CMK (cell line): ENCODE measurements around the gene SMPDL3A.

Experiments used
- DNase-seq: peaks from one replicate; pipeline ENCODE4 v3.0.0-alpha.2; 2010; ENCODE audit warnings: low read depth

Gene SMPDL3A

DNA sequence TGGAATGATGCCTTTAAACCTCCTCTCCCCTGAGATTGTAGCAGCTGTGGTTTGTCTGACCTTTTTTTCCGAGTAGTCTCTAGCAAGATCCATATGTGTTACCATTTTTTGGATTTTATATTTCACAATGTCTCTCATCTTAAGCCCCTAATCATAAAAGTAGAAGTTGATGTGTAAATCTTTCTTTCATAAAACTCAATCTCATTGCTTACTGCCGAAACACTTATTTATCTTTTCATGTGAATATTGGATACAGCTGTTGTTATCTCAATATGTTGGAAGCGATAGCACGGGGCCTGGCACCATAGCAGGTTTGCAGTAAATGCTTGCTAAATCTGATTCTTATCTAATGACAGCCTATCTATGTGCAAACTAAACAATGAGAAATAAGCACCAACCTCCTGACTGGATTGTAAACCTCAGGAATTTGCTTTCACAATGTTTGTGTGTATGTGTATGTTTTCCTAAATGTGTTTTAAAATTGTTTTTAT, 14.2 kb downstream of the SMPDL3A start:
- no peak for DNase-seq

DNA sequence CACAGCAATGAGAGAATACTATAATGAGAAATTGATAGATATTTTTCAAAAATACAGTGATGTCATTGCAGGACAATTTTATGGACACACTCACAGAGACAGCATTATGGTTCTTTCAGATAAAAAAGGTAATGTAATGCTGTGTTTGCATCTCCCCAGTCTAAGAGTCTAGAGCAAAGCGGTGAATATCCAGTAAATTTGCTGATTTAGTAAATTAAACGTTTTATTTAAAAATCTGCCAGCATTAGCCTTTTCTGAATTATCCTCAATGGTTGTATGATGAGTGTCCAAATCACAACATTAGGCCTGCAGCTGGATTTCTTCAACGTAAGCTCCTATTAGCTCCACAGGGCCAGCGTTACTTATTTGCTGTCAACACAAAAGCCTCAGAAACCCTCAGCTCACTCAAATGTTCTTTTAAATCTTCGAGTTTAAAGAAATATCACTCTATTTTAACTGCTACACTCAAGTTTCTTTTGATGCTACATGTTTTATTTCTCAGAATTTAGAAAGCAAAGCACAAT, 16.0 kb downstream of the SMPDL3A start:
- DNase-seq = no peak

DNA sequence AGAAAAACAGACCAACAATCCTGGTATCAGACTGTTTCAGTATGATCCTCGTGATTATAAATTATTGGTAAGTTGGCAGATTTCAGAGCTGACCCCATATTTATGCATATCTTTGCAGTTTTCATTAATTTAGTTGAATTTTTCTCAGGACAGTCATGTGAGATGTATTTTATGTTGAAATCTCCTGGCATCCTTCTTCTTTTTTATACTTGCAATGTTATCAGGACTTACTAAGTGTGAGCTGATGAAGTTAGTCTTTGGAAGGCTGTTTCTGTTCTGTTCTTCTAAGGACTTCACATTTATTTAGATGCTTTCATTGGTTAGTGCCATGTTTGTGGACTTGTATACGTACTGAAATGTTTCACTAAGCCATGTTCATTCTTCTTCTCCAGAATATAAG, 17.2 kb downstream of the SMPDL3A start:
- no peak for DNase-seq

DNA sequence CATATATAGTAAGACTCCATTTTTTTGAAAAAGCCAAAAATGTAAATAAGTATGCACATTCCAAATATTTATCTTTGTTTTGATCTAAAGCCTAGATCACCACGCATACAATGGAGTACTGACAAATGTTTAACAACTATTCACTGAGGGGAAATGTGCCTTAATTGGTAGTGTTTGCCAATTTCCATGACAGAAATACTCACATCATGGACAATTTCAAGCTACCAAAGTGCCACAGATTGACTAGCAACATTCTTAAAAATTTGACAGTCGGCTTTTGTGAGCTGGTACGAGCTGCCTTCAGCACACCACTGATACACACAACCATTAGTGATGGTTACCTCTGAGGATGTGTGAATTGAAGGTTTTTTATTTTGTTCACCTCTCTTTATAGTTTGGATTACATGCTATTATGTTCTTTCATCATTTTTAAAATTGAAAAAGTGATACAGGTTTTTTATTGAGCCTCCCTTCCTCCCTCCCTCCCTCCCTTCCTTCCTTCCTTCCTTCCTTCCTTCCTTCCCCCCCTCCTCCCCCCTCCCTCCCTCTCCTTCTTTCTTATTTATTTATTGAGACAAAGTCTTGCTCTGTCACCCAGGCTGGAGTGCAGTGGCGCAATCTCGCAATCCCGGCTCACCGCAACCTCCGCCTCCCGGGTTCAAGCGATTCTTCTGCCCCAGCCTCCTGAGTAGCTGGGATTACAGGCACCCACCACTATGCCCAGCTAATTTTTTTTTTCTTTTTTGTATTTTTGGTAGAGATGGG, 19.2 kb downstream of the SMPDL3A start:
- DNase-seq = no peak

DNA sequence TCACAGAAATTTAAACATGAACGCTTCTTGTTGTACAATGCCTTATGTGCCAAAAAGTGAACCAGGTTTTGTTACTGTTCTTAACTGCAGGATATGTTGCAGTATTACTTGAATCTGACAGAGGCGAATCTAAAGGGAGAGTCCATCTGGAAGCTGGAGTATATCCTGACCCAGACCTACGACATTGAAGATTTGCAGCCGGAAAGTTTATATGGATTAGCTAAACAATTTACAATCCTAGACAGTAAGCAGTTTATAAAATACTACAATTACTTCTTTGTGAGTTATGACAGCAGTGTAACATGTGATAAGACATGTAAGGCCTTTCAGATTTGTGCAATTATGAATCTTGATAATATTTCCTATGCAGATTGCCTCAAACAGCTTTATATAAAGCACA, 19.9 kb downstream of the SMPDL3A start:
- DNase-seq = no peak

DNA sequence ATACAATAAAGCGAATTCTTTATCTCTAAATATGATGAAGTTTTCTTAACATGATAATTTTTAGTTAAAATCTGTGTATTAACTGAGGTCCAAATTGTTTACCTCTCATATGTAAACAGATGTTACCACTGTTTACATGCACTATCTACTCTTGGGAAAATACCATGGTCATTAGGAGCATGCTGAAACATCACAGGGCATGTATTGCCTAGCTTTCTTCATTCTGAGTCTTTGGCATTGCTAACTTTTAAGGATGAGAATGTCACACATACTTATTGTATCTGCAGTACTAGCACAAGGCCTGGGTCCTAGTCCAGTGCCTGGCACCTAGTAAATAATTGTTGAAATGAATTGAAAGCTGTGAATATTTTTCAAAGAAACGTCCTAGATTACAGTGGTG, 20.6 kb downstream of the SMPDL3A start:
- DNase-seq = no peak

DNA sequence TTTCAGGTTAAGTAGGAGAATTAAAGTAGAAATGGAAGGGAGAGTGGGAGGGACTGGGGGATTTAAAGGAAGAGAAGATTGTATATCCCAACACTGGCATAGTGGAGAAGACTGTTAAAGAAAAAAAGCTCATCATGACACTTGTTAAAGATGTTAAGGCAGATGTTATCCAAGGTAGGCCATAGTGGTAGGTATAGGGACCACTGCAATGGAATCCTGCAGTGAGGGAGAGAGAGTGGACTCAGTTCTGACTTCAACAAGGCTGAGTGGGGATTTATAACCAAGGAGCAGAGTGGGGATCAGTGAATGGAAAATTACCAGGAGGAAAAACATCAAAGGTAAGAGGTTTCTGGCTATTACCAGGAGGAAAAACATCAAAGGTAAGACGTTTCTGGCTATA, 21.1 kb downstream of the SMPDL3A start:
- no peak for DNase-seq

DNA sequence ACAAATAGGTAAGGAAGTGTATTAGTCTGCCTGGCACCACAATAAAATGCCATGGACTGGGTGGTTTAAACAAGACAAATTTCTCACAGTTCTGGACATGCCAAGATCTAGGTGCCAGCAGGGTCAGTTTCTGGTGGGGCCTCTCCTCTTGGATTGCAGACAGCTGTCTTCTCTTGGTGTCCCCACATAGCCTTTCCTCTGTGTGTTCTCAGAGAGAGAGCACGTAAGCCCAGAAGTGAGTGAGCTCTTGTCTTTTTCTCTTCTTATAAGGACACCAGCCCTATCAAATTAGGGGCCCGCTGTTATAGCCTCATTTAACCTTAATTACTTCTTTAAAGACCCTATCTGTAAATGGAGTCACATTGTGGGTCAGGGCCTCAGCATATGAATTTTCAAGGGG, 28.3 kb downstream of the SMPDL3A start:
- DNase-seq = no peak

DNA sequence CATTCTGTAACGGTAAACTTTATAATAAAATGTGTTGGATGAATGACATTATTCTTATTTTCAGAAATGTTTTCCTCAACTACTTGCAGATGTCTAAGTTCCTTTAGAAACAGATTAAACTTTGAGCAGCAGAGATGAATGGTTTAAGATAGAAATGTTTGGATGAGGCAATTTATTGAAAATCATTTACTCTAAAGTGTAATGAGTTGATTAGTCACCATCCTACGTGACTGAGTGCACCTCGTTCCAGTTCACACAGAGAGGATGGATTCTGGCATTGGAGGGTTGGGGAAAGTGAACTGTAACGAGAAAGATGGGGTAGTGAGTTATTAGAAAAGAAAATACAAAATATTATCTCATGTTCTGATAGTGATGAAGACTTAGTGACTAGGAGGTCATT, 28.7 kb downstream of the SMPDL3A start:
- DNase-seq = no peak

DNA sequence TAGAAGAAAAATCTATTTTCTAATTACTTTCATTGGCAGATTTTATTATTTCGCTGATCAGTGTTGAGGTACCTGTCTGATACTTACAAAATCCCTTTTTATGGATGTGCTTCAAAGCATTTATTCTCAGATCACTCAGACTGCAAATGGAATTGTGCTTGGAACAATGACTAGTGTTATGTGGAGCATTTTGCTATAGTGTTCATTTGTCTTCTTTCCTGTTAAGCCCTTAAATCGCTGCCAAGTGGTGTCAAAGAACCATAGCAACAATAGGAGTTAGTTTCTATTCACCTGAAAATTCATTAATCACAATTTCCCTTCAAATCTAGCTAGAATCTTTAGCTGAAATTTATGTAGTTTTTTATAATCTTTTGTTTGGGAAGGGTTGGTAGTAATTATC, 29.8 kb downstream of the SMPDL3A start:
- DNase-seq = no peak

DNA sequence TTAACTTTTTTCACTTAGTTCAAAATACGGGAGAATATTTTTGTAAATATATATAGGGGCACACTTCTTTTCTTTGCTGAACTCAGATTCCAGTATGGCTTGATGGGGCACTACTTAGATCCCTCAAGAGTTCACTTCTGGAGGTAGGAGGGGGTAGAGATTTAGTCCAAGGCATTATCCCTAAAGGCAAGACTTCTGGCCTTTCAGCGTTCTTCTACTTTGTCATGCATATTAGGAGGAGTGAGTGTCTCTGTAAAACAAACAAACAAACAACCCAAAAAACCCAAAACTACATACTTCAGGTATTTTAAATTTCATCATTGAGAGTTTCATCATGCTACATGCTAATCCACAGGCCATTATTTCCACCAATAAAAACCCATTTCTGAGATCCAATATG, 32.0 kb downstream of the SMPDL3A start:
- no peak for DNase-seq

DNA sequence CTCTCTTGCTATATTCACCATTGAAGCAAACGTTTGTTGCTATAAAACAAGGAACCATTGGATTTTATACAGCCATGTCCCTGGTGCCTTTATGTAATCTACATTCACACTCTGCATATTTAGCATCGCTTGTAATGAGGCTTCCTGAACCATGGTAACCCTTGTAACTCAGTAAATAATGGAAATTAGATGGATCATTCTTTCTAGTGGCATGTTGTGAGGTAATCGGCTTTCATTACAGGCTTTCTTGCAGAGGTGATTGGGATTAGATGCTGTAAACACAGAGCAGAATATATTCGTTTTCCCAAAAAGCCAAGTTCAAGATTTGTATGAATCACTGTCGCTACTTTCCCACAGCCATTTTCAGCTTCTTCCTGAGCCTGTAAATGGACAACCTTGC, 36.1 kb downstream of the SMPDL3A start:
- no peak for DNase-seq

DNA sequence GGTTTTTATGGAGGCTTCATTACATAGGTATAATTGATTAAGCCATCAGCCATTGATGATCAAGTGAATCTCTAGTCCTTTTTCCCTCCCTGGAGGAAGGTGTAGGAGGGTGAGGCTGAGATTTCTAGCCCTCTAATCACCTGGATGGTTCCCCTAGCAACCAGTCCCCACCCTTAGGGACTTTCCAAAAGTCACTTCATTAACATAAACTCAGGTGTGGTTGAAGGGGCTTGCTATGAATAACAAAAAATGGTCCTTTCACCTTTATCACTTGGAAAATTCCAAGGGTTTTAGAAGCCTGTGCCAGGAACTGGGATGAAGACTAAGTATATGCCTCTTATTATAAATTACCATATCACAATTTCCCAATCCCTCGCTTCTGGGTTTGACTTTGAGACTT, 40.4 kb downstream of the SMPDL3A start:
- DNase-seq = no peak

DNA sequence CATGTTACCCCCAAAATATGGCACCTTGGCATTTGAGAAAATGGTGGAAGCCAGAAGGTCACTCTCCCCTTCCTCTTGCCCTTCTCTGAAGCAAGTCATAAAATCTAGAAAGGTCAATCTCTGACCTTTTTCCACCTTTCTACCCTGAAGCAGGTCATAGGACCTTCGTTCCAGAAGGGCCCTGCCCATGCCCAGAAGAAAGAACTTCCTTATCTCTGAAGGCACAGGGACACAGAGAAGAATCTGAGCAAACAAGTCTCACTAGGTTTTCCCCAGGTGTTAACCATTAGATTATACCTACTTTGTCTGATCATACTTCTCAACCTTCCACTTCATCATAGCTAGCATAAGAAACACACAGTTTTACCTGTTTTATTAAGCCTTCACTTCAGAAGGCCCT, 42.5 kb downstream of the SMPDL3A start:
- no peak for DNase-seq

DNA sequence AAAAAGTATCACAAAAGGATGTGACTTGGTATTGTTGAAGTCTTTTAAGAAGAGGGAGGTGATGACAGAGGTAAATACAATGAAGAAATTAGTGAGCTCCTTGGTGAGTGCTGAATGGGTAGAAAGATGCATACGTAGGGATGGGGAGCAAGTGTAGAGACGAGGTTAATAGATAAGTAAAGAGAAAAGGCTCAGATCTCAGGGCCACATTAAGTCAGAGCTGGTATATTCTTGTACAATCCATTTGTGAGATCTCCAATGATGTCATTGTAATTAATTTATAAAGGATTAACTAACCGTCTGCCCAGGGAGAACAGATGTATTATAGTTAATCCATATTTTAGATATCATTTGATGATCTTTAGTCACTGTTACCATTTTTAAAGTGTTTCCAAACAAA, 43.4 kb downstream of the SMPDL3A start:
- no peak for DNase-seq

DNA sequence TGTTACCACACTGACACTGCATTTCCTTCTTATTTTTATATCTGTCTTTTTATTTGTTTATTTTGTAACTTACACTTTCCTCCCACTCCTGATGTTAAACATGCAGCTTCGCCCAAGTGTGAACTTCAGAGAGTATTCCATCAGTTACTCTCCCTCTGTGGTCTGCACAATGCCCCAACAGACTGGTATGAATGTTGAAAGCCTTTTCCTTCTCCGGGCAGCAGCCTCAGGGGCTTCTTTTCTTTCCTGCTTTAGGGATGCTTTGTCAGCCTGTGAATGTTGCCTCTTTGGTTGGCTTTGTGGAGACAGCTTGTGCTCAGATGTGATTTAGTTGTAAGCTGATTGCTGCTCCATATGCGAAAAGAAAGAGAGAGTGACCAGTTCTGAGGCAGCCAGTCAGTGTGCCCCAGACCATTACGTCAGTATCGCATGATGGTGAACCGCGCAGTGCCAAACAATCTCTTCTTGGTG, 44.0 kb downstream of the SMPDL3A start:
- no peak for DNase-seq

DNA sequence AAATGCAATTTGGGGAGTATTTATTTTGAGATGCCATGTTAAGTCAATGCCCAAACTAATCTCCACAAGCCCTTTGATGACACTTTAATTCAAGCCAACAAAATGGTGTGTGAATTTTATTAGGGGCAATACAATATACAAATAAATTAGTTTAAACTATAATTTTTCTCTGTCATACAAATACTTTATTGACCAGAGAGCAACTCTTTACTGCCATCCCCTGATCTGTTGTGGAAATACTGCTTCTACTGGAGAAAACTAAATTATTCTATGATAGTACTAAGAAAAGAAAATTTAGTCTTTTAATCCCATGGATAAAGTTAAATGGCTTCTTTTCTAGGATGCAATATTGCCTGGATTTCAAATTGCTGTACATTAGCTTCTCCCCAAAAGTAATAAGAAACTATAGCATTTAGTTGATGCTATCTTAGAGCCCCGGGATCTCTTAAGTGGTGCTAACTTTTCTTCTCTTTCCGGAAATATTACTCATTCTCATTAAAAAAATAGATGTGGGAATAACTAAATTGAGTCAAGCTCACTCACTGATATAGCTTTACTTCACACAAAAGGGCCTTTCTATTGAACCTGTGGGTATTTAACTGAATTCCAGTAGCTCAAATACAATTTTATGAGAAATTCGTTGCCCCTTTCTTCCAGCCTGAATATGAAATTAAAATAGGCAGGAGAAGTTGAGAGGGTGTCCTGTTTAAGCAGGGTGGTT, 49.2 kb downstream of the SMPDL3A start:
- DNase-seq = no peak

DNA sequence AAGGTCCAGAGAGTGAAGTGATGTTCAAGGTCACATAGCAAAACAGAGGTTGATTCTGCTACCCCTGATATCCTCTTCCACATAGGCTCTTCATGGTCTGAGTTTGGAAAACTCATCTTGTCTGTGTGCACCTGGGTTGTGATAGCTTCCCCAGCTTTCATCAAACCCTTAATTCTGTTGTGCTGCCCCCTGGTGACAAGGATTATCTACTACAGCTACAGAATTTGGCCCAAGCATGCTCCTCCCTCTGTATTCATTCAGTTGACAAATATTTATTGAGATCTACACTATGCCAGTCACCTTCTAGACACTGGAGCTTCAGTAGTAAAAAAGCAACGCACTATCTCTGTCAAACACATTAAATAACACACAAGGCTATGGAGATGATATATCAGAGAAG, 50.4 kb downstream of the SMPDL3A start:
- DNase-seq = peak; percentile 15

DNA sequence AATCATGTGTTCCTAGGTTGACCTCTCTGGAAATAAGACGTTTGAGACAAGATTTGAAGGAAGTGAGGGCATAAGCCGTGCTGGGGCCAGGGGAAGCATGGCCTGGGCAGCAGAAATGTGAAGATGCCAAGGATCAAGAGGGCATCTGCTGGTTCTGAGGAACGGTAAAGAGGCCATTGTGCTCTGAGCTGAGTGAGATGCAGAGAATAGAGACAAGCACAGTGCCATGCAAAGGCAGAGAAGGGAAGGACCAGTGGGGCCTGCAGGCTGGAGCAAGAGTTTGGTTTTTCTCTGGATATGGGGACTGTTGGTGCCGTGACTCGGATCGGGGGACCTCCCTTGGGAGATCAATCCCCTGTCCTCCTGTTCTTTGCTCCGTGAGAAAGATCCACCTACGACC, 50.8 kb downstream of the SMPDL3A start:
- DNase-seq = no peak

DNA sequence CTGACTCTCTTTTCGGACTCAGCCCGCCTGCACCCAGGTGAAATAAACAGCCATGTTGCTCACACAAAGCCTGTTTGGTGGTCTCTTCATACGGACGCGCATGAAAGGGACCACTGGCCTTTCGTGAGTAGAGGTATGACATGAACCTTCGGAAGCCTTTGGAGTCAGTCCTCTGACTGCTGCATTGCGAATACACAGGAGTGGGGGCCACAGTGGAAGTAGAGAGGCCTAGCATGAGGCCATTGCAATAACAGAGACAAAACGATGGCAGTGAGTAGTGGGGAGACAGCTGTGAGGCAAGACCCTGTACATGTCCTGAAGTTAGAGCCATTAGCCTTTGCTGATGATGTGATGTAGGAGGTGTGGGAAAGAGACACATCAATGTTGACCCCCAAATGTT, 56.4 kb downstream of the SMPDL3A start:
- DNase-seq = no peak

DNA sequence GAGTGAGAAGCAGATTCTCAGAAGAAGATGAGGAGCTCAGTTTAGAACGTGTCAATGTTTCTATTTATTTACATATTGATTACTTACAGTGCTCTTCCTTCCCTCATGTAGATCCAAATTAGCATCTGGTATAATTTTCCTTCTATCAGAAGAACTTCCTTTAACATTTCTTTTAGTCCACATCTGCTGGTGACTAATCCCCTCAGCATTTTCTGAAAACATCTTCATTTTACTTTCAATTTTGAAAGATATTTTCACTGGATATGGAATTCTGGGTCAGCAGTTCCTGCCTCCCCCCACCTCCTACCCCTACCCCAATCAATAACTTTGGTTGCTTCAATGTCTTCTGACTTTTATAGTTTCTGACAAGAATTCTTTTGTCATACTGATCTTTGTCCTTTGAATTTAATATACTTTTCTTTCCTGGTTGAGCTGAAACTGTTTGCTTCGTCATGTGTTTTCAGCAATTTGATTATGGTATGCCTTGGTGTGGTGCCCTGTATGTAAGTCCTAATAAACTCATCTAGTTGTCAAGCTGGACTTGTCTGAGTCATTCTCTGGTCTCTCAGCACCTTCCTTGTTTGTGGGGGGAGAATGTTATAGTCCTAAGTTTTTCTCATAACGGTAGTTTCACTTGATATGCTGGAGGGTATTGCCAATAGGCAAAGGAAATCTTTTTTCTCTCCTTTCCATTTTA, 57.0 kb downstream of the SMPDL3A start:
- DNase-seq = no peak

DNA sequence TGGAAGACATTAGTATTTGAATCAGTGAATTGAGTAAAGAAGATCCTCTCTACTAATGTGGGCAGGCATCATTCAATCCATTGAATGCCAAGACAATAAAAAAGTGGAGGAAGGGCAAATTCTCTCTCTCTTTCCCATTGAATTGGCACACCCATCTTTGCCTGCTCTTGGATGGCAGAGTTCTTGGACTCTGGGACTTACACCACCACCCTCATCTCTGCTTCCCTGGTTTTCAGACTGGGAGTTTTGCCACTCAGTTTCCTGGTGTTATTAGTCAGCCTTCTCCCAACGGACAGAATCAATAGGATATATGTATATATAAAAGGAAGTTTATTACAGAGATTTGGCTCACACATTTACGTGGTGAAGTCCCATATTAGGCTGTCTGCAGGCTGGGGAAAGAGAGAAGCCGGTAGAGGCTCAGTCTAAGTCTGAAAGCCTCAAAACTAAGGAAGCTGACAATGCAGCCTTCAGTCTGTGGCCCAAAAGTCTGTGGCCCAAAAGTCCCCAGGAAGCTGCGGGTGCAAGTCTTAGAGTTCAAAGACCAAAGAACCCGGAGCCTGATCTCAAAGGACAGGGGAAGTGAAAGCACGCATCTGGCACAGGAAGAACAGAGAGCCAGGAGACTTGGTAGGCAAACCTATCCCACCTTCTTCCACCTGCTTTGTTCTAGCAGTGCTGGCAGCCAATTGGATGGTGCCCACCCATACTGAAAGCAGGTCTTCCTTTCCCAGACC, 64.4 kb downstream of the SMPDL3A start:
- no peak for DNase-seq
